Karpas-422 (cell line): Measurements from ENCODE around the gene TBC1D22A. TPM values are rescaled to one million over a fixed set of nuclear protein-coding genes. Genes with fewer than 3 reads are reported as not detected.
"Not testable (repeated sequence)": the region's sequence is repeated elsewhere in the genome, so short reads cannot be mapped to it uniquely, and the experiment has no call there.

Source experiments
- DNase-seq: peaks from one replicate; pipeline ENCODE4 v3.0.0-alpha.2; 2015
- H2AFZ ChIP-seq: fragments of 200-600 bp; sonication (generic); 2 replicates; pipeline ENCODE4 v1.6.1; 2014; ENCODE audit warnings: antibody characterized with exemption, low read length, mixed read lengths
- H3K27ac ChIP-seq: fragments of 200-600 bp; sonication (generic); 2 replicates; pipeline ENCODE4 v1.5.1; 2014; ENCODE audit warnings: mild to moderate bottlenecking, low read length, moderate library complexity
- H3K27me3 ChIP-seq: fragments of 200-600 bp; sonication (generic); 2 replicates; pipeline ENCODE4 v1.6.1; 2014; ENCODE audit warnings: low read length, mixed read lengths
- H3K36me3 ChIP-seq: fragments of 200-600 bp; sonication (generic); 2 replicates; pipeline ENCODE4 v1.6.1; 2014; ENCODE audit warnings: low read length, mixed read lengths; ENCODE audit not compliant: insufficient read depth
- H3K4me1 ChIP-seq: fragments of 200-600 bp; sonication (generic); 2 replicates; pipeline ENCODE4 v1.6.1; 2014; ENCODE audit warnings: mild to moderate bottlenecking, low read length, mixed read lengths
- H3K4me2 ChIP-seq: fragments of 200-600 bp; sonication (generic); 2 replicates; pipeline ENCODE4 v1.6.1; 2014; ENCODE audit warnings: low read length, low read depth, mild to moderate bottlenecking; ENCODE audit not compliant: poor library complexity, severe bottlenecking
- H3K4me3 ChIP-seq: fragments of 200-600 bp; sonication (generic); 2 replicates; pipeline ENCODE4 v1.5.1; 2014; ENCODE audit warnings: mild to moderate bottlenecking, antibody characterized with exemption, low read length, mixed read lengths
- H3K79me2 ChIP-seq: fragments of 200-600 bp; sonication (generic); 2 replicates; pipeline ENCODE4 v1.6.1; 2014; ENCODE audit warnings: mild to moderate bottlenecking, low read length, mixed read lengths
- H3K9ac ChIP-seq: fragments of 200-600 bp; sonication (generic); 2 replicates; pipeline ENCODE4 v1.6.0; 2014; ENCODE audit warnings: low read length
- H3K9me2 ChIP-seq: fragments of 200-600 bp; sonication (generic), shearing (Covaris generic); replicated peaks from 2 replicates; pipeline ENCODE4 v1.6.0; 2014; ENCODE audit warnings: mild to moderate bottlenecking, low read length, moderate library complexity; ENCODE audit not compliant: insufficient read depth
- H3K9me3 ChIP-seq: fragments of 300-700, 200-600 bp; sonication (generic); 2 replicates; pipeline ENCODE4 v1.6.1; 2014; ENCODE audit warnings: low read length, mixed read lengths
- H4K20me1 ChIP-seq: fragments of 200-600 bp; sonication (generic); 2 replicates; pipeline ENCODE4 v1.6.1; 2014; ENCODE audit warnings: mild to moderate bottlenecking, antibody characterized with exemption, low read length, low read depth; ENCODE audit not compliant: insufficient read depth
- total RNA-seq: library from RNA; depleted of rRNA; stranded (reverse); fragments of >200 nt; shearing (Covaris generic); gene quantifications from 2 replicates; pipeline ENCODE4 v1.2.3, GENCODE V29; 2014; ENCODE audit warnings: low replicate concordance

The TBC1D22A gene
- total RNA-seq, 1 experiment from 2014 or later: 27.7 TPM

- Histone ChIP-seq H3K4me2 (peak overlapping the region; percentile 81), H3K9me3 (no peaks in the 10 kb centered on the region), H3K4me3 (peak overlapping the region; percentile 68), H3K36me3 (peaks cover 4% of the 10 kb centered on the region), H4K20me1 (peaks cover 3% of the 10 kb centered on the region; the same call in 1 of the 2 replicates), H2AFZ (no peak overlapping the region), H3K27me3 (no peaks in the 10 kb centered on the region), H3K9me2 (no peaks in the 10 kb centered on the region), H3K27ac (peak overlapping the region; percentile 99), H3K4me1 (peaks cover 67% of the 10 kb centered on the region), H3K79me2 (peaks cover 77% of the 10 kb centered on the region), H3K9ac (peak overlapping the region; percentile 76)
- peak; percentile 58 for DNase-seq
Measured at GRCh38 chr22:46776876-46777608, 14.6 kb downstream of the TBC1D22A start.

GRCh38 chr22:46777609-46777970 is 15.1 kb downstream of the TBC1D22A start:
- peak; percentile 82 for DNase-seq
- H2AFZ ChIP-seq: no peak overlapping the region
- peaks cover 4% of the 10 kb centered on the region for H3K36me3 ChIP-seq
- no peaks in the 10 kb centered on the region for H3K9me3 ChIP-seq
- H3K9me2 ChIP-seq: no peaks in the 10 kb centered on the region
- H3K9ac ChIP-seq: peak overlapping the region; percentile 76
- peaks cover 67% of the 10 kb centered on the region for H3K4me1 ChIP-seq
- no peaks in the 10 kb centered on the region for H3K27me3 ChIP-seq
- peaks cover 3% of the 10 kb centered on the region; the same call in 1 of the 2 replicates for H4K20me1 ChIP-seq
- H3K79me2 ChIP-seq: peaks cover 82% of the 10 kb centered on the region
- peak overlapping the region; percentile 81 for H3K4me2 ChIP-seq
- peak overlapping the region; percentile 99 for H3K27ac ChIP-seq
- H3K4me3 ChIP-seq: peak overlapping the region; percentile 68

GRCh38 chr22:46779023-46779422 is 16.6 kb downstream of the TBC1D22A start:
- H3K4me2 ChIP-seq: no peak overlapping the region
- H3K27ac ChIP-seq: no peak overlapping the region
- H3K9ac ChIP-seq: no peak overlapping the region
- H2AFZ ChIP-seq: no peak overlapping the region
- H3K9me3 ChIP-seq: no peaks in the 10 kb centered on the region
- no peaks in the 10 kb centered on the region for H3K27me3 ChIP-seq
- H4K20me1 ChIP-seq: peaks cover 3% of the 10 kb centered on the region; the same call in 1 of the 2 replicates
- DNase-seq: no peak
- no peaks in the 10 kb centered on the region for H3K9me2 ChIP-seq
- no peak overlapping the region for H3K4me3 ChIP-seq
- peaks cover 92% of the 10 kb centered on the region for H3K79me2 ChIP-seq
- H3K36me3 ChIP-seq: peaks cover 16% of the 10 kb centered on the region
- H3K4me1 ChIP-seq: peaks cover 52% of the 10 kb centered on the region

- Histone ChIP-seq H2AFZ (no peak overlapping the region), H3K9ac (no peak overlapping the region), H3K9me2 (no peaks in the 10 kb centered on the region), H3K4me1 (peaks cover 46% of the 10 kb centered on the region), H4K20me1 (peaks cover 3% of the 10 kb centered on the region; the same call in 1 of the 2 replicates), H3K4me3 (no peak overlapping the region), H3K27me3 (no peaks in the 10 kb centered on the region), H3K4me2 (no peak overlapping the region), H3K9me3 (no peaks in the 10 kb centered on the region; the same call in 1 of the 2 replicates), H3K36me3 (peaks cover 20% of the 10 kb centered on the region), H3K27ac (no peak overlapping the region), H3K79me2 (peaks cover 98% of the 10 kb centered on the region)
- no peak for DNase-seq
Measured at GRCh38 chr22:46779651-46780050, 17.2 kb downstream of the TBC1D22A start.

GRCh38 chr22:46780453-46780852 is 18.0 kb downstream of the TBC1D22A start:
- H3K27ac ChIP-seq: no peak overlapping the region
- no peak overlapping the region for H3K4me3 ChIP-seq
- peaks cover 3% of the 10 kb centered on the region; the same call in 1 of the 2 replicates for H4K20me1 ChIP-seq
- no peaks in the 10 kb centered on the region for H3K27me3 ChIP-seq
- no peak overlapping the region for H3K4me2 ChIP-seq
- H3K79me2 ChIP-seq: peaks cover 100% of the 10 kb centered on the region
- peaks cover 38% of the 10 kb centered on the region for H3K4me1 ChIP-seq
- H3K9me3 ChIP-seq: no peaks in the 10 kb centered on the region; the same call in 1 of the 2 replicates
- no peak overlapping the region for H3K9ac ChIP-seq
- H2AFZ ChIP-seq: no peak overlapping the region
- peaks cover 28% of the 10 kb centered on the region for H3K36me3 ChIP-seq
- DNase-seq: no peak
- H3K9me2 ChIP-seq: no peaks in the 10 kb centered on the region

- Histone ChIP-seq H3K9me2 (no peaks in the 10 kb centered on the region), H3K4me3 (no peak overlapping the region), H4K20me1 (peaks cover 3% of the 10 kb centered on the region; the same call in 1 of the 2 replicates), H3K9me3 (no peaks in the 10 kb centered on the region; the same call in 1 of the 2 replicates), H3K36me3 (peaks cover 37% of the 10 kb centered on the region), H3K27me3 (no peaks in the 10 kb centered on the region), H3K4me1 (peaks cover 30% of the 10 kb centered on the region), H3K79me2 (peaks cover 100% of the 10 kb centered on the region), H2AFZ (no peak overlapping the region), H3K27ac (no peak overlapping the region), H3K4me2 (no peak overlapping the region), H3K9ac (no peak overlapping the region)
- no peak for DNase-seq
Measured at GRCh38 chr22:46781291-46781690, 18.8 kb downstream of the TBC1D22A start.

- peaks cover 38% of the 10 kb centered on the region for H3K36me3 ChIP-seq
- not testable (repeated sequence) for H3K27ac ChIP-seq, H3K4me2 ChIP-seq, H3K9me2 ChIP-seq, H3K4me3 ChIP-seq, H3K9ac ChIP-seq, H2AFZ ChIP-seq, DNase-seq, H3K9me3 ChIP-seq, H3K27me3 ChIP-seq, H4K20me1 ChIP-seq
- peaks cover 21% of the 10 kb centered on the region for H3K4me1 ChIP-seq
- peaks cover 100% of the 10 kb centered on the region for H3K79me2 ChIP-seq
Measured at GRCh38 chr22:46782200-46782599, 19.8 kb downstream of the TBC1D22A start.

- H3K9ac ChIP-seq: no peak overlapping the region
- no peaks in the 10 kb centered on the region; the same call in 1 of the 2 replicates for H4K20me1 ChIP-seq
- peaks cover 8% of the 10 kb centered on the region; the same call in 1 of the 2 replicates for H3K4me1 ChIP-seq
- H3K27ac ChIP-seq: no peak overlapping the region
- no peak for DNase-seq
- no peak overlapping the region for H3K4me2 ChIP-seq
- H3K4me3 ChIP-seq: no peak overlapping the region
- H3K9me2 ChIP-seq: no peaks in the 10 kb centered on the region
- no peaks in the 10 kb centered on the region for H3K27me3 ChIP-seq
- H3K36me3 ChIP-seq: peaks cover 38% of the 10 kb centered on the region
- no peaks in the 10 kb centered on the region; the same call in 1 of the 2 replicates for H3K9me3 ChIP-seq
- no peak overlapping the region for H2AFZ ChIP-seq
- peaks cover 100% of the 10 kb centered on the region for H3K79me2 ChIP-seq
Measured at GRCh38 chr22:46783721-46784120, 21.3 kb downstream of the TBC1D22A start.
